Stimulated activated CD4-positive, alpha-beta T cell treated with anti-CD3 and anti-CD28 coated beads, Interleukin-4, amount 100 ng/mL, for 24 hours (primary cell): ENCODE data around the gene TRAP1.
"Not testable (repeated sequence)": the region's sequence is repeated elsewhere in the genome, so short reads cannot be mapped to it uniquely, and the experiment has no call there.

Experiments used
- DNase-seq: peaks from one replicate; pipeline ENCODE4 v3.0.0-alpha.2; 2020

TRAP1 gene

DNA sequence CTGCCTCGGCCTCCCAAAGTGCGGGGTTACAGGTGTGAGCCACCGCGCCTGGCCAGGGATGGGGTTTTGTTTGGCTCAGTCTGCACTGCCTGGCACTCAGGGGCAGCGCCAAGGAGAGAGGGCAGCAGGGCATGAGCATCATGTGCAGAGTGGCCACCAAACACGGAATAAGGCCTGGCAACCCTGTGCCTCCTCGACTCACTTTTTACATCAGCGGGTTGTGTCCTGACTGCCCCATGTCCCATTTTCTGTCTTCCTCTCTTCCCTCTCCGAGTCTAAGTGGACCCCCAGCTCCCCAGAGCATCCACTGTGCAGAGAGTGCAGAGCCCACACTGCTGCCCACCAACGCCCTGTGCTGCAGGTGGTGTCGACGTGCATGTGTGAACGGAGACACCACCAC, 18.2 kb upstream of the TRAP1 start:
- DNase-seq, result no peak

DNA sequence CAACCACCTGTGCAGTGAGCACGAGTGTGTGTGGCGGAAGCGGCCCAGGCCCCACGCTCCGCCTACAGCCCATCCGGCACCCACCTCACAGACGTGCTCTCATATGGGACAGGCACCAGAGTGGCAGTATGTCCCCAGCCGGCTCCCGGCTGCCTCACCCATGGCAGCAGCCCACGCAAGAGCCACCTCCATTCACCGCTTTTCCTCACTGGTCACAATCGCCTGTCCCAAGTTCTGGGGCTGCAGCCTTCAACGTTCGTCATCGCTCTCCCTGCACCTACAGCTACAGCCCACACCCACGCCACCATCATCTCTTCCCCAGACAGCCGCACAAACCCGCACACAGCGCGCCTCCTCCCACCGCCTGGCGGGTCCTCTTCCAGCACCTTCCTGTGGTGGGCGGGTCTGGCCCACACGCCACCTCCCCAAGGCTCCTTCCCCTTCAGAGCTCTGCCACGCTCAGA, 17.5 kb upstream of the TRAP1 start:
- no peak for DNase-seq

DNA sequence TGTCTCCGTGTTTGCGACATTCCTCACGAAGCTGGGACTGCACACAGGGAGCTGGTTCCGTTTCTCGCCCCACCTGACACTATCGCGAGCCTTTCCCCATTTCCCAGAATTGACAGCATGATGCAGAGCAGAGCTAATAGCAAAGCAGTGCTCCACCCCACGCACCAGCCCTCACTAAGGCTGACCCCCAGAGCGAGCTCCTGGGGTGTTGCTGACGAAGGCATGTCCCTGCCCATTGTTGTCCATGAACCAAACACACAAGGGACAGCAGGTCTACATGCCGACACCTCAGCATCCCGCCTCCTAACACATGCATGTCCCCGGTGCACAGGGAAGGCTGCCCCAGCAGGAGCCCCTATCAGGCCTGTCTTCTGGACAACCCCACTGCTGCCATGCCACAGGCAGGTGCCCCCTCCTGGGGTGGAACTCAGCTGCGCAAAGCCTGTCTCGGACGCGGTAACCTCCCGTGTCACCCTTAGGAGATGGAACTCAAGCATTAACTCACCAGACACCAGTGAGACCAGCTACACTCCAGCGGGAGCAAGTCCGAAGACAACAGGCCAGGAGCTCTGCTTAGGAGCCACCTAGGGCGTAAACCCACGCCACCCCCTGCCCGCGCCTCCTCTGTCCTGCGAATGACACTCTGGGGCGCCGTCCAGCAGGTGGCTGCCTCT, 16.9 kb upstream of the TRAP1 start:
- DNase-seq, result no peak

DNA sequence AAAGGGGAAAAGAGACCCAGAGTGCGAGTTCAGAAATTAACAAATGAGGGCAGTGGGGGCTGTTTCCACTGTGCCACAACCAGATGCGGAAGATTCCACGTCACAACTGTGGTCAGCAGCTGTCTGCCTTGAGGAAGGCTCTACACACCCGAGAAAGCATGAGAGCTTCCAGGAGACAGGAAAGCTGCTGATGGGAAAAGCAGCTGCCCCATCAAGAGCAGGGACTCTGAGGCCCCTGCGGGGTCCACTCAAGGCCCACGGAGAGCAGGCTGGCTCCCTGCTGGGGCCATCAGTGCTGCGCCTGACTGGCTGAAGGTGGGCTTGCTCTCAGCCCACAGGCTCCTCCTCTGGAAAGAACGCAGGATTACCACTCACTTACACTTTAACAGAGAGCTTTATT, 14.8 kb upstream of the TRAP1 start:
- DNase-seq, result no peak

DNA sequence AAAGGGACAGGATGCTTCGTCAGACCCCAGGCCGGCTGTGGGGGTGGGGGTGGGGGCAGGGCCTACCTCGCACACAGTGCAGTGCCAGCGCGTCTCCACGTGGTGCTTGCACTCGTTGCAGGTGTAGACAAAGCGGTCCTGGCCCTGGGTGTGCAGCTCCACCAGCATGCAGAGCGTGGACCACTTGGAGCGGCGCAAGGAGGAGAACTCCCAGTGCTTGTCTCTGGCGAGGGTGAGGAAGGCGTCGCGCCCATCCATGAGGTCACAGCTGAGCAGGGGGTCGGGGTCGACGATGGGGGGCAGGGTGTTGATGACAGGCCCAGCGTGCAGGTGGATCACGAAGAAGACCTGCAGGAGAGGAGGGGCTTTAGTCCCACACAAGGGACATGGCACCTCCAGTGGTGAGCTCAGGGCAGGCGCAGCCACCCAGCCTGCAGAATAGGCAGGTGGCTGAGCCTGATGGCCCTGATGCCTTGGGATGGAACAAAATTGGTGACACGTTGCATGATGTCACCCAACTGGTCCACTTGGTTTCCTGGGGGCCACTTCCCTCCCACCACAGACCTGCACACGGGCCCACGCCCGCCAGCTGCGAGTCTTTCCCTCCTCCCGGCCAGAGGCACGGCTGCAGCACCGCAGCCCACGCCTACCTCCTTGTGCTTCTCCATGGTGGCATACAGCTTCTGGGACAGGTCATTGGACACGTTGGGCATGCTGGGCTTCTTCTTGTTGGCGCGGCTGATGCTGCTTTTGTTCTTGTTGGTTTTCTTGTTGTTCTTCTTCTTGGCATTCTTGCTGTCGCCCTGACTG, 14.0 kb upstream of the TRAP1 start:
- no peak for DNase-seq

DNA sequence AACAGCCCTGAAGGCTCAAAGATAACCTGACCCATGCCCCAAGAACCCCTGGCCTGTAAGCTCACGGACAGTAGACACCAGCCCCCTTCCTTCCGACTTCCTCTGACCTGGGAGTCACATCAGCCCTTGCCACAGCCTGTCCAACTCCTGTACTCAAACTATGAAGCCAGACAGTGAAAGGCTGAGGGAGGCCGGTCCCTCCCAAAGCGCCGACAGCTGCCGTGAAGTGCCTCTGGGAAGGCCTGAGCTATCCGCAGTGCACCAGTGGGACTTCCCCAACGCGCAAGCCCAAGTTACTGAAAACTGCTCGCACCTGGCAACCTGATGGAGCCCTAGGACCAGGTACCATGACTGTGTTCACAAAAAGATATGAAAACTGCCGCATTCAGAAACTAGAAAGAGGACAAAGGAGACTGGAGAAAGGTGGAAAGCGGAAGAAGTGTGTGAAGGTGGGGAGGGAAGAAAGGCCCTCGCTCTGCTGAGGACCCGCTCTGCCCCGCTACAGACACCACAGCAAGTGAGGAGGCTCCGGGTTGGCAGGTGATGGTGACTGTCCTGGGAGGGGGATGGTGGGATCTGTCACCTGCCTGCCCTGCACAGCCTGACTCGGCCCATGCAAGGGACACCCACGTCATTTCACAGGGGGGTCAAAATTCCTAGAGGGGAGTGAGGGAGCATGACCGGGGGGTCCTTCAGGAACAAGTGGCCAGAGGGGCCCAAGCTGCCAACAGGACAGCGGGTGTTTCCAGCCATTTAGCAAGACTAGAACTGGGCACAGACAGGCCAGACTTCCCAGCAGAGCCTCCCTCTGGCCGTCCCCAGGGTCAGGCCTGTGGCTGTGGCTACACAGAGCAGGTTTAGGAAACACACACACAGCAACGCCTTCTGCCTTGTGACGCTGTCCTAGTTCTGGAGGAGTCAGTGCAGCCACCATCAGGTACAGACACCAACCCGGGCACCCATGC, 13.1 kb upstream of the TRAP1 start:
- DNase-seq, result no peak

DNA sequence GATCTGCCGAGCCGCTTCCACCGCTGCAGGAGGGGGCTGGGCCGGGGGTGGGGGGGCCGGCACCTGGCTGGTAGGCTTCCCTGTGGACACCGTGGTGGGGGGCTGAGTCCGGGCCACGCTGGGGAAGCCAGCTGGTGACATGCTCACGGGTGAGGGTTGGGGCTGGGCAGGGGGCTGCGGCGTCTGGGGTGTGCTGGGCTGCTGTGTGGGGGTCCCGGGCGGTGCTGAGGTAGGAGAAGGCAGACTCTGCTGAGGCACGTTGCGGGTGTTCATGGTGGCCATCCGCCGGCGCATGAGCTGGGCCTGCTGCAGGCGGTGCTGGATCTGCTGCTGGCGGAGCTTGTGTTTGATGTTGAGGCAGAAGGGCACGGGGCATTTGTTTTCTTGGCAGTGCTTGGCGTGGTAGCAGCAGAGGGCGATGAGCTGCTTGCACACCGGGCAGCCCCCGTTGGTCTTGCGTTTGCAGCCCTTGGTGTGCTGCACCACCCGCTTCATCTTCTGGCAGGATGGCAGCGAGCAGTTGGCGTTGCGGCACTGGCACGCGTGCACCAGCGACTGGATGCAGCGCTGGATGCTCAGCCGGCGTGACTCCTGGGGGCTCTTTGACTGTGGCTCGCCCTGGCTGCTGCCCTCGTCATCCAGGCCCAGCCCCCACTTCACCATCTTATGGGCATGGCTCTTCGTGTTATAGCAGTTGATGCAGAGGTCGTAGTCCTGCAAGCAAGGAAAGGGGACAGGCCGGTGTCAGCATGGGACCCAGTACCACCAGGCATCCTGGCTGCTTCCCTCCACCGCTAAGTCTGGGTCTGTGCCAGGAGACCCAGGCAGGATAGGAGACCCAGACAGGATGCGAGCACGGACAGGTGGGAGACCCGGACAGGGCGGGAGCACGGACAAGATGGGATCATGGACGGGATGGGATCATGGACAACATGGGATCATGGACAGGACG, 12.1 kb upstream of the TRAP1 start:
- DNase-seq, result no peak

DNA sequence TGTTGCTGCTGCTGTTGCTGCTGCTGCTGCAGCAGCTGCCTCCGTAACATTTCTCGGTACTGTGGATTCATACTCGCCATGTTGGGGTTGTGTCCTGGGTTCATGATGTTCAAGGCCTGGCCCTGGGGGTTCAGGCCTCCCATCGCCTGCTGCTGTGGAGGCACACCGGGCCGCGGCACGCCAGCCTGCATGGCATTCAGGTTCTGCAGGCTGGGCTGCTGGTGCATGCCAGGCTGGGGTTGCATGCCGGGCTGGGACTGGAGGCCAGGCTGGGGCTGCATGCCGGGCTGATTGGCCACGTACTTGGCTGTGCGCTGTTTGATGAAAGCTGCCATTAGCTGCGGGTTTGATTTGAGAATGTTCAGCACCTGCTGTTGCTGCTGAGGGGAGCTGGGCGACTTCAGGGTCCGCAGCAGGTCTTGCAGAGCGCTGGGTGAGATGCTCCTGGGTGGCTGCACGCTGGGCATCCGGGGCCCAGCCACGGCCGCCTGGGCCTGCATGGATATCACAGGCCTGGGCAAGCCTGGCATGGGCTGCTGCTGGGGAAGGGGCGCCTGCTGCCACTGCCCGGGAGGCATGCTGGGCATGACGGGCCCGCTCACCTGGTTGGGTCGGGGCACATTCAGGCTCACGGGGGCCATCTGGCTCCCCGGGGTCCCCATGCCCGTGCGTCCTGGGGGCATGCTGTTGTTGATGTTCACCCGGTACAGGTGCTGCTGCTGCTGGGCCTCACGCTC, 11.3 kb upstream of the TRAP1 start:
- DNase-seq, result no peak

DNA sequence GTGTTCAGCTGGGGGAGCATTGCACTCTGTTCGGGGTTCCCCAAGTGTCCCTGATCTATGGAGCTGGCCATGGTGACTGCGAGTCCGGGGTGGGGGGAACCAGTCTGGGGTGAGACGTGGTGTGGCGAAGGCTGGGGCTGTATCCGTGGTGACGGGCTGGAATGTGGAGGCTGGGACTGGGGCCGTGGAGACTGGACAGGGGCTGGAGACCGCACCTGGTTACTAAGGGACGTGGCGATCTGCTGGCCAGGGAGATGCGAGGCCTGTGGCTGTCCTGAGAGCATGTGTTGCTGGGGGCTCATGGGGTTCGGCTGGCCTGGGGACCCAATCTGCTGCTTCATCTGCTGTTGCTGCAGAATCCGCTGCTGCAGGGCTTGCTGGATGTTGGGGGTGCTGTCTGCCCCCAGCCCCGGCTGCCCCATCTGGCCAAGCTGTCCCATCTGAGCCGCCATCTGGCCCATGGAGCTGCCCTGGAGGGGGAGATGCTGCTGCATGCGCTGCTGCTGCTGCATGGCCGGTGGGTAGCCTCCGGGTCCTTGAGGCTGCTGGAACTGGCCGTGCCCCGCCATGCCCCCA, 10.6 kb upstream of the TRAP1 start:
- no peak for DNase-seq

DNA sequence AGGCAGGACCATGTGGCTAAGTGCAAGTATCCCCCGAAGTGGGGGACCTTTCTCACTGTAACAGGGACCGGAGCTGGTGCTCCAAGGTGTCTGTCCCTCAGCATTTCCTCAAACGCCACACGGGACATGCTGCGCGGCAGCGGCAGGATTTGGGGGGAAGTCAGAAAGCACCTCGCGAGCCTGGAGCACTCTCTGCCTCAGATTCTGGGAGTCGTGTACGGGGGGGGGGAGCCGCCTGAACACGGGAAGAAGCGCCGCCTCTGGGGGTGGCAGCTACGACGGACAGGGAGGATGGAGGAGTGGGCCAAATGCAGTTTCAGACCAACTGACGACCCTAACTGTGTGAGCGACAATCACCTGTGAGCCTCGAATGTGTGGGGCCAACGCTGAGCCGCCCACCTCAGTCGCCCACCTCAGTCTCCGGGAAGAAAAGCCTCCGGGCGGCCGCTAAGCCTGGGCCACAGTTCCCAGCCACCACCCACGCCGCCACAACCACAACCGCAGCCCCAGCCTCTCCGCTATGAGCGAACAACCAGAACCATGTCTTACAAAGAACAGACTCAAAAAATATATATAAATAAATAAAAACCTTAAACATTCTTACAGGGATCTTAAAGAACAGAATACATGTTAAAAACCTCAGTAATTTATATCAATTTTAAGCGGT, 8.8 kb upstream of the TRAP1 start:
- DNase-seq, result no peak

DNA sequence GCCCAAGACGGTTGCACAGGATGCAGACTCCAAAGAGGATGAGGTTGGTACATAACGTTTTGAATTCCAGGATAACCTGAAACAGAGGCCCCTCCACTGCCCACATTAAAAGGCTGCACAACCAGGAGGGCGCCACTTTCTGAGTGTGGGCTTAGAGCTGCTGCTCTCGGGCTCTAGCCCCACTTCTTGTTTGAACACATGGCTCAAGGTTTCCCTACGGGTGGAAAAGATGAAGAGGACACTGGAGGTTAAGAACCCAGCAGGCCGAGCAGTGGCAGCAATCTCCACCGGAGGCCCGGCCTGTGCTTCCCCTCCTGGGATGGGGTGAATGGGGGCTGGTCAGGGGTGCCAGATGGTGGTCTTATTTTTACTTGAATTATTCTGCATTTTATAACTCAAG, 8.0 kb upstream of the TRAP1 start:
- DNase-seq, result no peak

DNA sequence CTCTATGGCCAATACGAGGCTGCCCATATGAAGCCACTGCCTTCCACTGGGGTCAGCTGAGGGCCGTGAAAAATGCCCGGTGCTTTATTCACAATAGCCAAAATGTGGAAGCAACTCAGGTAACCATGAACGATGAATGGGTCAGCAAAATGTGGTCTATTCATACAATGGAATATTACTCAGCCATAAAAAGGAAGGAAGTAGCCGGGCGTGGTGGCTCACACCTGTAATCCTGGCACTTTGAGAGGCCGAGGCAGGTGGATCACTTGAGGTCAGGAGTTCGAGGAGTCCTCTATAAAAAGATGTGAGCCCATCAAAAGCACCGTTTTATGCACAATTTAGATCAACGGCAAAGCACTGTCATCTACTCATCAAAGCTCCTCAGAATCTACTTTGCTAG, 5.2 kb upstream of the TRAP1 start:
- DNase-seq, result no peak

DNA sequence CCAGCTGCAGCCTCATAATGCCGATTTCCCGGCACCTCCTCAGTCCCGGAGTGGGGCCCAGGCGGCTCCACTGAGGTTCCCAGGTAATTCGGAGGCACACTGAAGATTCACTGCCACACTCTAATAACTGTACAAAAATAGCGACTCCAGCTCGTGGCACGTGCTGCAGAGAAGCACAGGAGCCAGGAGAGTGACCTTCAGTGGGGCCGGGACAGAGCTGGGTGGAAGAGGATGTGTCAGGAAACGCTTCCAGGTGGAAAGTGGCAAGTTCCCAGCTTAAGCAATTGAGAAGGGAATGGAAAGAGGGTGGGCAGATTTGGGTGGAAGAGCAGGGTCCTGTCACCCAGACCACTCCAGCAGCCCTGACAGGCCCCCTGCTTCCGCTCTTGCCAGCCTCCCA, 3.1 kb upstream of the TRAP1 start:
- DNase-seq, result no peak

DNA sequence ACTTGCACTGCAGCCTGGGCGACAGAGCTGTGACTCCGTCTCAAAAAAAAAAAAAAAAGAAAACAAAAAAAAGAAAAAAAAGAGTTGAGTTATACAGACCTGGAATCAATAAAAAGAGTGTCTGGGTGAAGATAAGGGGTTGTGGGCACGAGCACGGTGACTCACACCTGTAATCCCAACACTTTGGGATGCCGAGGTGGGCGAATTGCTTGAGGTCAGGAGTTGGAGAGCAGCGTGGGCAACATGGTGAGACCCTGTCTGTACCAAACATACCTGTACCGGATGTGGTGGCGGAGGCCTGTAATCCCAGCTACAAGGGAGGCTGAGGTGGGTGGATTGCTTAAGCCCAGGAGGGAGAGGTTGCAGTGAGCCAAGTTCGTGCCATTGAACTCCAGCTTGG, 1.3 kb upstream of the TRAP1 start:
- DNase-seq, result no peak

DNA sequence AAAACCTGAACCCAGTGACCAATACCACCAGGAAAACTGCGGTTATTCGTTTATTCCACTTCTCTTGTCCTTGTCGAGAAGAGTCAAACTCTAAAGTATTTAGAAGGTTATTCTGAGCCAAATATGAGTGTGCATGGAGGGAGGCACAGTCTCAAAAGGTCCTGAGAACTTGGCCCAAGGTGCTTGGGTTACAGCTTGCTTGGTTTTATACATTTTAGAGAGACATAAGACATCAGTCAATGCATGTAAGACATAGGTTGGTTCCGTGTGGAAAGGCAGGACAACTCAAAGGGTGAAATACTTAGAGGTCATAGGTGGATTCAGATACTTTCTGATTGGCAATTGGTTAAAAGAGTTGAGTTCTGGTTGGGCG, 681 bp upstream of the TRAP1 start:
- DNase-seq, result no peak

DNA sequence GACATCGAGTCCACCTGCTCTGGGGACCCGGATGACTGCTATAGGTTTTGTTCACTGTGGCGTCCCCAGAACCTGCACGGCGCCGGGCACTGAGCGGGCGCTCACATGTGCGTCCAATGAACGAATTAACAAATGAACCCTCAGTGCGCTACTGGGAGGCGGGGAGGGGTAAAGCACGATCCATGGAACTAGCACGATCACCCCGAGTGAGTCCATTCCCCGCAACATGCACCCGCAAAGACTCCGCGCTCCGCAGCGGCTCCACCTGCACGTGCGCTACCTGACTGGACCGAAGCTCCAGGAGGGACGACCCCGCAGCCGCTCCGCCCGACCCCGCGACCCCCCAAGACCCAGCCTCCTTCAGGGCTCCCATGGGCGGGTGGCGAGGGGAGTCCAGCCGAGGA, 491 bp downstream of the TRAP1 start:
- DNase-seq, result peak; percentile 40

DNA sequence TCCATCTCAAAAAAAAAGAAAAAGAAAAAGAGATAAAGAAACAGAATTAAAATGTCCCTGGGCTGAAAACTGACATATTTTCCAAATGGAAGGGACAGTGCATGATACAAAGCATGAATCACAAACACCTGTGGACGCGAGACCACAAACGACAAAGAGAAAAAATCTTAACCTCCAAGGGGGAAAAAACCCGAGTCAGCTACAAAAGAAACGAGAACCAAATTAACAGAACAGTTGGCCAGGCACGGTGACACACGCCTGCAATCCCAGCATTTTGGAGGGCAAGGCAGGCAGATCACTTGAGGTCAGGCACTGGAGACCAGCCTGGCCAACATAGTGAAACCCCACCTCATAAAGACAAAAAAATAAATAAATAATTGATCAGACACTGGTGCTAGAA, 1.9 kb downstream of the TRAP1 start:
- DNase-seq, result no peak

DNA sequence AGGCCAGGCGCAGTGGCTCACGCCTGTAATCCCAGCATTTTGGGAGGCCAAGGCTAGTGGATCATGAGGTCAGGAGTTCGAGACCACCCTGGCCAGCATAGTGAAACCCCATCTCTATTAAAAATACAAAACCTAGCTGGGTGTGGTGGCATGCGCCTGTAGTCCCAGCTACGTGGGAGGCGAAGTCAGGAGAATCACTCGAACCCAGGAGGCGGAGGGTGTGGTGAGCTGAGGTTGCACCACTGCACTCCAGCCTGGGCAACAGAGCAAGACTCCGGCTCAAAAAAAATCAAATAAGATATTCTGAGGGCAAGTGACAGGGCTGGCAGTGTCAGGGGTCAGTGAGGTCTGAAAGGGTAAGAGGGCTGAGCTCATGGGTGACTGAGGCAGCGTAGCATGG, 2.9 kb downstream of the TRAP1 start:
- DNase-seq, result not testable (repeated sequence)

DNA sequence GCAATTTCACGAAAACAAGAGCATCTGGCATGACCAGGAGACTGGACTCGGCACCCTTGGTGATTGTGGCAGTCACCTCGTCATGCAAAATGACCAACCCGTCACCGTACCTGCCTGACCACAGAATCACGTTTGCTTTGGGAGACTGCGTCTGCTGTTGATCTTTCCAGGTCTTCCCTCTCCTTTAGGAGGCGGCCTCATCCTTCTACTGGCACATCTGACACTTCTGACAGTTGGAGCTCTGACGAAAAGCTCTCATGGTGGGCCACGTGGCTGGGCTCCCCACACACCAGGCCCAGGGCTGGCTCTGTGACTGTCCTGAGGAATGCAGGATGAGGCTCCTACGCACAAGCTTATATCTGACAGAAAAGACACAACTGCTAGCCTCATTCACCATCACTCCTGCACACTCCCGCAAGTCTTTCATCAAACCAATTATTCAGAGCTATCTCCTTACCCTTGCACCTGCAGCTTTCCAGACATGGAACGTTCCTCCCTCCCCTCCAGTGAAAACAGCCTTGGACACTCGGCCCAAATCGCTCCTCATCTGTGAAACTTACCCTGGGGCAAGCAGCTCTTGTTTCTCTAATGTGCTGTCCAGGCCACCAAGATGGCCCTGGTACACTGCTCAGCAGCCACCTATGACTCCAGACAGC, 3.6 kb downstream of the TRAP1 start:
- no peak for DNase-seq

DNA sequence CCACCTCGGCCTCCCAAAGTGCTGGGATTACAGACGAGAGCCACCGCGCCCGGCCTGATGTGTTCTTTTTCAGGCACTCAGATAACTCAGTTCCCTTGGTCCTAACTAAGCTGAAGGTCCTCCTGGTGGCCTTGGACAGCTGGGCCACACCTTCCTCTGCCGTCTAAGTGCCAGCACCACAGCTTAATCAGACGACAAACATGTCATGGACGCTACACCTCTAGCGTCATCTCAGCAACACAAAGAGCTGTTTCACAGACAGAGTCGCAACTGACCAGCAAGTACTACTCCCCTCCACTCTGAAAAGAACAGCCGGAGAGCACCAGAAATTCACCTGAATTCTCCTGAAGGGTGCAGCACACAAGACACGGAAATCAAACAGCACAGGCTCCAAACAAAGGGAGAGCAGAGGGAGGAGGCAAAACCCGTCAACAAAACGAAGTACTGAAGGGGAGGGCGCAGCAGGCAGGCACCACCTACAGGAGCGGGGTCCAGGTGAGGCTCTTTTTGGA, 4.4 kb downstream of the TRAP1 start:
- DNase-seq, result no peak
